Amygdala (tissue), 56 donors: ENCODE results near the gene ALPK1.
"Not testable (repeated sequence)": the region's sequence is repeated elsewhere in the genome, so short reads cannot be mapped to it uniquely, and the experiment has no call there.

Experiments used
- DNase-seq, 56 donors: peaks; one replicate each; lab custom pipeline; 2025; lab: John Stamatoyannopoulos, UW

Gene ALPK1

GRCh38 chr4:112426416-112426815 lies 129.2 kb downstream of the ALPK1 start:
- DNase-seq: no peak

DNA sequence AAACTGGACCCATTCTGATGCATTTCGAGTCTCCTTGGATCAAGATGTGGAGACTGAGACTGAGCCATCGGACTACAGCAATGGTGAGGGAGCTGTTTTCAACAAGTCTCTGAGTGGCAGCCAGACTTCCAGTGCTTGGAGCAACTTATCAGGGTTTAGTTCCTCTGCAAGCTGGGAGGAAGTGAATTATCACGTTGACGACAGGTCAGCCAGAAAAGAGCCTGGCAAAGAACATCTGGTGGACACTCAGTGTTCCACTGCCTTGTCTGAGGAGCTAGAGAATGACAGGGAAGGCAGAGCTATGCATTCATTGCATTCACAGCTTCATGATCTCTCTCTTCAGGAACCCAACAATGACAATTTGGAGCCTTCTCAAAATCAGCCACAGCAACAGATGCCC lies 134.0 kb downstream of the ALPK1 start:
- no peak for DNase-seq

- no peak for DNase-seq
Observed at GRCh38 chr4:112436987-112437386, 139.8 kb downstream of the ALPK1 start.

- not testable (repeated sequence) for DNase-seq
Observed at GRCh38 chr4:112442226-112442625, 145.1 kb downstream of the ALPK1 start.

- DNase-seq: no peak
Observed at GRCh38 chr4:112448306-112449132, 151.3 kb downstream of the ALPK1 start.

GRCh38 chr4:112449708-112450107 lies 152.5 kb downstream of the ALPK1 start:
- no peak for DNase-seq

GRCh38 chr4:112451104-112451503 lies 153.9 kb downstream of the ALPK1 start:
- DNase-seq: no peak

DNA sequence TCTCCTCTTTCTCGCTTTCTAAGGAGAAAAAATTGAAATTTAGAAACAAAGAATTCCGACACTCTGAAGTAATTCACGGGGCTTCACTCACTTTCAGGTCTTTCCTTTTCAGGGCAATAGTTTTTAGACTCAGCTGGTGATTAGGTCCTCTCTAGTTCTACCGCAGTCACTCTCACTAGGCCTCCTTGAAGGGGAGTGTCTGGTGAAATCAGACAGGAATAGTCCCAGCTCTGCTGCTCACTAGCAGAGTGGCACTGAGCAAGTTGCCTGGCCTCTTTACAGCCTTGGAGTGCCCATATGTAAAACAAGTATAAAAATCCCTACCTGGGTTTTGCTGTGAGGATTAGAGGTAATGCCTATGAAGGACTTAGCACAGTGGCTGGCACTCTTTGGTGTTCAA lies 154.7 kb downstream of the ALPK1 start:
- no peak for DNase-seq

GRCh38 chr4:112453321-112453720 lies 156.2 kb downstream of the ALPK1 start:
- no peak for DNase-seq

DNA sequence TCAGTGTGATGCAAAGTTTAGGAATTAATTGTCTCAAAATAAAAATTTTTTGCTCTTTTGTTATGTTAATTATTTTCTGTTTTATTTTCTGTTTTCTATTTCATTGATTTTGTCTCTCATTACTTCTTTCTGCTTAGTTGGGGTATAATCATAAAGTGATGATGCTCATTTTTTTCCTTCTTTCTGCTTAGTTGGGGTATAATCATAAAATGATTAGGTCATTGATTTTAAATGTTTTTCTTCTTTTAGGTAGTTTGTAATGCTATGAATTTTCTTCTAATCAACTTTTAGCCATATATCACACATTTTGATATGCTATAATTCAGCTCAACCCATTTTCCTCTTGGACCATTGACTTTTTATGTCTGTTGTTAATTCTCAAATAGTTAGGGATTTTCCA lies 175.1 kb downstream of the ALPK1 start:
- DNase-seq: no peak

GRCh38 chr4:112473985-112474384 lies 176.8 kb downstream of the ALPK1 start:
- DNase-seq: no peak

DNA sequence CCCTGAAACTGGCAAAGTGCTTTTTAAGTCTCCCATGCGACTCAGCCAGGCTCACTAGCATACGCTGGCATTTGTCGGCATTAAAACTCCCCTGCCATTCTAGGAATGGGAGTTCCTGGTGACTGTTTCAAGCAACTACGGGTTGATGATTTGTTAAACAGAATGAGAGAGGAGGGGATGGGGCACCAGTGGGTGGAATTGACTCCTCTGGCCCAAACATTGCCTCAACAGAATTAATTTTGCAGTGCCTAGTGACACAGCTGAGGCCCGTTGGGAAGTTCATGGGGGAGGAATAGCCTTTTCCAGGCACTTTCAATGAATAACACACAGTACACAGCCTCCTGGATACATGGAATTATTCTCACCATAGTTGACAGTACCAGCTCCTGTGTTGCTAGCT lies 188.8 kb downstream of the ALPK1 start:
- no peak for DNase-seq

- DNase-seq: not testable (repeated sequence)
Observed at GRCh38 chr4:112490808-112491207, 193.6 kb downstream of the ALPK1 start.
